Measurements from ENCODE around the gene DHPS. TPM values are rescaled to one million over a fixed set of nuclear protein-coding genes. Genes with fewer than 3 reads are reported as not detected.

Gene DHPS
- total and polyA plus RNA-seq, 2 of the 13 experiments (the other 11 are each of a cell fraction or from before 2014, with no cell fraction given), result 43.3 to 84.3 TPM

GRCh38 chr19:12722566-12723380, 41.1 kb upstream of the DHPS start (continued):
- TF ChIP-seq ZNF138 (CRISPR knock-in tag; IDR thresholded peaks at IDR 0.05; ENCODE audit: low read depth) (no peak), MEIS2 (CRISPR knock-in tag; IDR thresholded peaks at IDR 0.05) (no peak), ZNF672 (CRISPR knock-in tag; IDR thresholded peaks at IDR 0.05) (no peak), SP2 (CRISPR knock-in tag; IDR thresholded peaks at IDR 0.05) (peak; percentile 32; the same call in 1 of the 2 replicates), MTA3 (CRISPR knock-in tag; IDR thresholded peaks at IDR 0.05) (no peak), ELF1 (CRISPR knock-in tag; IDR thresholded peaks at IDR 0.05) (peak; percentile 74), AFF4 (CRISPR knock-in tag; IDR thresholded peaks at IDR 0.05) (no peak), CREBL2 (CRISPR knock-in tag; IDR thresholded peaks at IDR 0.05; ENCODE audit: borderline replicate concordance) (no peak), TOE1 (CRISPR knock-in tag; IDR thresholded peaks at IDR 0.05) (no peak), FUBP1 (CRISPR knock-in tag; IDR thresholded peaks at IDR 0.05; ENCODE audit: borderline replicate concordance) (no peak), ZNF501 (CRISPR knock-in tag; IDR thresholded peaks at IDR 0.05) (no peak; the same call in 1 of the 2 replicates), HNF1B (CRISPR knock-in tag; IDR thresholded peaks at IDR 0.05) (no peak; the same call in 1 of the 2 replicates), TBX2 (CRISPR knock-in tag; IDR thresholded peaks at IDR 0.05; ENCODE audit: borderline replicate concordance) (no peak; the same call in 1 of the 2 replicates), PAF1 (CRISPR knock-in tag; IDR thresholded peaks at IDR 0.05) (no peak), ZNF225 (CRISPR knock-in tag; IDR thresholded peaks at IDR 0.05) (no peak), SMAD1 (CRISPR knock-in tag; IDR thresholded peaks at IDR 0.05; ENCODE audit: borderline replicate concordance, low read depth) (no peak), NFATC3 (CRISPR knock-in tag; IDR thresholded peaks at IDR 0.05) (no peak), KMT2B (CRISPR knock-in tag; IDR thresholded peaks at IDR 0.05) (peak; percentile 68; the same call in 1 of the 2 replicates), FOXA3 (CRISPR knock-in tag; IDR thresholded peaks at IDR 0.05) (peak; percentile 51)
